DOHH2 (cell line): ENCODE data around the gene SH2D3A.

Experiments used
- H3F3A ChIP-seq: fragments of 200-600 bp; sonication (generic), shearing (Covaris generic); 2 replicates; pipeline ENCODE4 v1.6.0; 2016; ENCODE audit warnings: antibody characterized with exemption, mild to moderate bottlenecking; ENCODE audit not compliant: control insufficient read depth, insufficient read depth
- H3K27ac ChIP-seq: fragments of 200-600 bp; sonication (generic); 2 replicates; pipeline ENCODE4 v1.5.1; 2014; ENCODE audit warnings: low read depth, mild to moderate bottlenecking, low read length, moderate library complexity
- H3K27me3 ChIP-seq: fragments of 200-600 bp; sonication (generic); 2 replicates; pipeline ENCODE4 v1.6.1; 2014; ENCODE audit warnings: mild to moderate bottlenecking, low read length, mixed read lengths; ENCODE audit not compliant: control insufficient read depth
- H3K36me3 ChIP-seq: fragments of 200-600 bp; sonication (generic); 2 replicates; pipeline ENCODE4 v1.6.1; 2014; ENCODE audit warnings: mild to moderate bottlenecking, low read length, moderate library complexity, mixed read lengths; ENCODE audit not compliant: control insufficient read depth
- H3K4me1 ChIP-seq: fragments of 200-600 bp; sonication (generic); 2 replicates; pipeline ENCODE4 v1.6.1; 2014; ENCODE audit warnings: mild to moderate bottlenecking, low read length, mixed read lengths; ENCODE audit not compliant: control insufficient read depth
- H3K4me2 ChIP-seq: fragments of 200-600 bp; sonication (generic); 2 replicates; pipeline ENCODE4 v1.6.0; 2014; ENCODE audit warnings: mild to moderate bottlenecking, low read length, moderate library complexity
- H3K4me3 ChIP-seq: fragments of 200-600 bp; sonication (generic); 2 replicates; pipeline ENCODE4 v1.5.1; 2014; ENCODE audit warnings: mild to moderate bottlenecking, low read length, mixed read lengths
- H3K79me2 ChIP-seq: fragments of 200-600 bp; sonication (generic); 2 replicates; pipeline ENCODE4 v1.6.1; 2014; ENCODE audit warnings: mild to moderate bottlenecking, low read length, mixed read lengths; ENCODE audit not compliant: control insufficient read depth
- H3K9me2 ChIP-seq: fragments of 200-600 bp; sonication (generic); replicated peaks from 2 replicates; pipeline ENCODE4 v1.6.1; 2014; ENCODE audit warnings: mild to moderate bottlenecking, low read length, mixed read lengths; ENCODE audit not compliant: control insufficient read depth
- H3K9me3 ChIP-seq: fragments of 200-600 bp; sonication (generic); 2 replicates; pipeline ENCODE4 v1.6.1; 2014; ENCODE audit warnings: antibody characterized with exemption, low read length, mixed read lengths; ENCODE audit not compliant: control insufficient read depth, insufficient read depth
- H4K20me1 ChIP-seq: fragments of 200-600 bp; sonication (generic); 2 replicates; pipeline ENCODE4 v1.6.0; 2014; ENCODE audit warnings: low read depth, mild to moderate bottlenecking, antibody characterized with exemption, low read length, moderate library complexity; ENCODE audit not compliant: control insufficient read depth, insufficient read depth
- EZH2phosphoT487 ChIP-seq: fragments of 200-600 bp; sonication (generic); IDR thresholded peaks from 2 replicates; pipeline ENCODE4 v1.6.1; 2017; ENCODE audit warnings: borderline replicate concordance, mild to moderate bottlenecking, antibody characterized with exemption, low read length, moderate library complexity, mixed read lengths
- TF ChIP-seq, protein P1 (sequence below): fragments of 200-600 bp; sonication (generic); IDR thresholded peaks from one replicate; pipeline ENCODE4 v1.5.1; 2014; ENCODE audit warnings: antibody characterized with exemption, mild to moderate bottlenecking, low read depth, low read length; ENCODE audit not compliant: poor library complexity, severe bottlenecking

Gene SH2D3A

DNA sequence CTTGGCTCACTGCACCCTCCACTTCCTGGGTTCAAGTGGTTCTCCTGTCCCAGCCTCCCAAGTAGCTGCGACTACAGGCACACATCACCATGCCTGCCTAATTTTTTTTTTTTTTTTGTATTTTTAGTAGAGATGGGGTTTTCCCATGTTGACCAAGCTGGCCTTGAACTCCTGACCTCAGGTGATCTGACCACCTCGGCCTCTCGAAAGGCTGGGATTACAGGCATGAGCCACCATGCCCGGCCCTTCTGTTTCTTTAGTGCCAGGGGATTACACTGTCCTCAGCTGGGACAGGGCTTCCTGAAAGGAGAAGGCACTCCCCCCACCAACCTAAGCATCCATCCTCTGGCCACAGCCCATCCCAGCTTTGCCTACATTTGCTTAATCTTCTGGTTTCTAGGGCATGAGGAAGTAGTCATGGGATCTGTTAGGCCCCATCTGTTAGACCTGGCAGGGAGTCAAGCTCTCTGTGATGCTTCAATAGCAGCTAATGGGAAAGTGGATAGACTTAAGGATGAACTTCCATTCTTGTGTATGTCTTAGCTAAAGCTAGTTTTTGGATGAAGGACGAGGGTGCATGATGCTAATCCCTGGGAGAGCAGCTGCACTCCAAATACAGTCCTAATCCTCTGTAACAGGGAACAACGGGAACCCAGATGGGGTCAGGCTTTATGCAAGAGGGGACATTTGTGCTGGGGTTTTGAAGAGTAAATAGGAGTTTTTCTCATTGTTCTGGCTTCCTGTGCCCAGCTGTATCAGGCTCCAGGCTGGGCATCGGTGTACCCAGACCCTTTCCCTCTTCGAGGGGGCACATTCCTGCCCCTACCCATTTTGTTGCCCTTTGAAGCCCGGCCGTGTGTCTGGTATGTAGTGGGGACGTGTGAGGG, 7.8 kb upstream of the SH2D3A start:
- no peak for TF ChIP-seq EZH2phosphoT487
- TF ChIP-seq, protein P1, sequence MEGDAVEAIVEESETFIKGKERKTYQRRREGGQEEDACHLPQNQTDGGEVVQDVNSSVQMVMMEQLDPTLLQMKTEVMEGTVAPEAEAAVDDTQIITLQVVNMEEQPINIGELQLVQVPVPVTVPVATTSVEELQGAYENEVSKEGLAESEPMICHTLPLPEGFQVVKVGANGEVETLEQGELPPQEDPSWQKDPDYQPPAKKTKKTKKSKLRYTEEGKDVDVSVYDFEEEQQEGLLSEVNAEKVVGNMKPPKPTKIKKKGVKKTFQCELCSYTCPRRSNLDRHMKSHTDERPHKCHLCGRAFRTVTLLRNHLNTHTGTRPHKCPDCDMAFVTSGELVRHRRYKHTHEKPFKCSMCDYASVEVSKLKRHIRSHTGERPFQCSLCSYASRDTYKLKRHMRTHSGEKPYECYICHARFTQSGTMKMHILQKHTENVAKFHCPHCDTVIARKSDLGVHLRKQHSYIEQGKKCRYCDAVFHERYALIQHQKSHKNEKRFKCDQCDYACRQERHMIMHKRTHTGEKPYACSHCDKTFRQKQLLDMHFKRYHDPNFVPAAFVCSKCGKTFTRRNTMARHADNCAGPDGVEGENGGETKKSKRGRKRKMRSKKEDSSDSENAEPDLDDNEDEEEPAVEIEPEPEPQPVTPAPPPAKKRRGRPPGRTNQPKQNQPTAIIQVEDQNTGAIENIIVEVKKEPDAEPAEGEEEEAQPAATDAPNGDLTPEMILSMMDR = no peak
- Histone ChIP-seq H3K79me2 (peaks cover 70% of the 10 kb centered on the region), H3K36me3 (peaks cover 31% of the 10 kb centered on the region), H3K4me2 (no peak overlapping the region), H4K20me1 (peaks cover 11% of the 10 kb centered on the region), H3K9me2 (no peaks in the 10 kb centered on the region), H3K27ac (no peak overlapping the region), H3K4me3 (no peak overlapping the region), H3K27me3 (no peaks in the 10 kb centered on the region), H3K9me3 (no peaks in the 10 kb centered on the region), H3K4me1 (peaks cover 36% of the 10 kb centered on the region), H3F3A (peaks cover 4% of the 10 kb centered on the region; the same call in 1 of the 2 replicates)

DNA sequence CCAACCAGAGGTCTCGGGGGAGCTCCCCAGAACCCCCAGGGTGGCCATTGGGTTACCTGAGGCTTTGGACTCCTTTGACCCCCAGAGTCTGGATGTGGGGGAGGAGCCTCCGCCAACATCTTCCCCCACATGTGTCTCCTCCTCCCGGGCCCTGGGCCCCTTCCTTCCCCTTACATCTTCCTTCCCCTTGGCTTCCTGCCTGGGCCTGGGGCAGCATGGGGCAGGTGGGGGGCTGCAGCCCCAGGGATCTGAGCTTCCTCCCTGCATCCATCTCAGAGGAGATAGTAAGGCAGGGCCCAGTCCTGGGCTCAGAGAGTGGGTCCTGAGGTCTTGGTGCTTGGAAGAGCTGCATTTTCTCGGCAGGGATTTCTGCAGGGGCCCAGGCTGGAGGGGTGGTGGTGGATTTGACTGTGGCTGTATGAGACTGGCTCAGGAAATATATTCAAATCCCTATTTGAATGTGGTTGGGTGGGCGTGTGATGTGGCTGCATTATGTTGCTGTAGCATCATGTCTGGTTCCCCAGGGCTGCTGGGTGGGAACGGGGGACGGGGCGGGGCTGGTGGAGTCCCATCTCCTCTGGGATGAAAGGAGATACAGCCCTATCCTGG, 6.2 kb upstream of the SH2D3A start:
- Histone ChIP-seq H3K79me2 (peaks cover 56% of the 10 kb centered on the region), H3K9me3 (no peaks in the 10 kb centered on the region), H3F3A (peaks cover 6% of the 10 kb centered on the region), H3K4me3 (peak overlapping the region; percentile 81), H3K4me2 (peak overlapping the region; percentile 75), H3K9me2 (no peaks in the 10 kb centered on the region), H3K27ac (peak overlapping the region; percentile 89), H3K27me3 (no peaks in the 10 kb centered on the region), H4K20me1 (peaks cover 9% of the 10 kb centered on the region), H3K4me1 (peaks cover 39% of the 10 kb centered on the region), H3K36me3 (peaks cover 31% of the 10 kb centered on the region)
- TF ChIP-seq EZH2phosphoT487 = no peak
- TF ChIP-seq, protein P1 = no peak

DNA sequence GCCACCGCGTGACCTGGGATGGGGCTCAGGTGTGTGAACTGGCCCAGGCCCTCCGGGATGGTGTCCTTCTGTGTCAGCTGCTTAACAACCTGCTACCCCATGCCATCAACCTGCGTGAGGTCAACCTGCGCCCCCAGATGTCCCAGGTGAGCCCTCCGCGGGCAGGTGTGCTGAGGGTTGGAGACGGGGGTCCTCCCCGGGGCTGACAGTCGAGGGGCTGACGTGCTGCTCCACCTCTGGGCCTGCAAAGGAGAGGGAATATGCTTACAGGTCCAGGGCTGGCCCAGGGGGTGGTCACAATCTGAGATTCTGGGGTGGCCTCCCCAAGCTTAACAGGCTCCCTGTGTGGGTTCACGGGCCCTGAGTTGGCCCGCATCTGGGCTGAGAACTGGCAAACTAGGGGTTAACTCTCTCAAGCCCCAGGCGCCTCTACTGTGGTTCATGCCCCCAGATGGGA, 5.7 kb upstream of the SH2D3A start:
- H3K79me2 ChIP-seq = peaks cover 51% of the 10 kb centered on the region

More for the DNA sequence above, 5.7 kb upstream of the SH2D3A start:
- peak overlapping the region; percentile 81 for H3K4me3 ChIP-seq
- peaks cover 10% of the 10 kb centered on the region for H3F3A ChIP-seq
- H4K20me1 ChIP-seq = peaks cover 9% of the 10 kb centered on the region
- peaks cover 31% of the 10 kb centered on the region for H3K36me3 ChIP-seq
- no peaks in the 10 kb centered on the region for H3K9me3 ChIP-seq
- H3K27ac ChIP-seq = peak overlapping the region; percentile 89
- TF ChIP-seq EZH2phosphoT487 = no peak
- TF ChIP-seq, protein P1 = no peak
- H3K4me2 ChIP-seq = peak overlapping the region; percentile 75
- H3K27me3 ChIP-seq = no peaks in the 10 kb centered on the region
- no peaks in the 10 kb centered on the region for H3K9me2 ChIP-seq
- H3K4me1 ChIP-seq = peaks cover 39% of the 10 kb centered on the region
